Caki2 (cell line): ENCODE results near the gene ITSN2. TPM values are rescaled to one million over a fixed set of nuclear protein-coding genes. Genes with fewer than 3 reads are reported as not detected.
"Not testable (repeated sequence)": the region's sequence is repeated elsewhere in the genome, so short reads cannot be mapped to it uniquely, and the experiment has no call there.

Experiments used
- DNase-seq: peaks from one replicate; pipeline ENCODE4 v3.0.0-alpha.2; 2015; ENCODE audit warnings: low read depth
- in situ Hi-C: cut with HindIII; loops from 2 replicates; pipeline ENCODE4 v1.10.0; 2016; ENCODE audit warnings: low sequenced_read_pairs, low pct_unique_long_range_greater_than_20kb, mixed read lengths
- total RNA-seq: library from RNA; depleted of rRNA; stranded (reverse); fragments of >200 nt; shearing (Covaris generic); gene quantifications from 2 replicates; pipeline ENCODE4 v1.2.3, GENCODE V29; 2014; ENCODE audit warnings: low replicate concordance; rRNA removed

Gene ITSN2
- 14.7 and 20.6 TPM in 2 replicates for total RNA-seq

GRCh38 chr2:24360050-24360962 lies at the start of gene ITSN2:
Gene ITSN2 (minus strand): TSS chr2:24360536. CDS start chr2:24328082, 32,454 bp downstream.
- peak; percentile 89 for DNase-seq
- in situ Hi-C loops = no loop called here

GRCh38 chr2:24409171-24409570 lies 48.8 kb upstream of the ITSN2 start:
- DNase-seq = no peak
- in situ Hi-C loops = no loop called here

GRCh38 chr2:24408704-24409103 lies 48.4 kb upstream of the ITSN2 start:
- DNase-seq, in situ Hi-C loops: not testable (repeated sequence)

GRCh38 chr2:24404491-24404921 lies 44.2 kb upstream of the ITSN2 start:
- no peak for DNase-seq
- in situ Hi-C loops = no loop called here

- in situ Hi-C loops = no loop called here
- DNase-seq = no peak
Observed at GRCh38 chr2:24403832-24404212, 43.5 kb upstream of the ITSN2 start.

GRCh38 chr2:24403168-24403831 lies 43.0 kb upstream of the ITSN2 start:
- in situ Hi-C loops = no loop called here

GRCh38 chr2:24402242-24403097 lies 42.1 kb upstream of the ITSN2 start:
- no peak for DNase-seq
- in situ Hi-C loops = no loop called here

More at GRCh38 chr2:24403168-24403831, 43.0 kb upstream of the ITSN2 start:
- DNase-seq = no peak

- DNase-seq = no peak
- in situ Hi-C loops = no loop called here
Observed at GRCh38 chr2:24400207-24400907, 40.0 kb upstream of the ITSN2 start.

- in situ Hi-C loops = no loop called here
- no peak for DNase-seq
Observed at GRCh38 chr2:24399434-24400206, 39.3 kb upstream of the ITSN2 start.

GRCh38 chr2:24394998-24395397 lies 34.7 kb upstream of the ITSN2 start:
- in situ Hi-C loops = no loop called here
- no peak for DNase-seq

GRCh38 chr2:24392542-24393059 lies 32.3 kb upstream of the ITSN2 start:
- no peak for DNase-seq
- in situ Hi-C loops = no loop called here

- in situ Hi-C loops = no loop called here
Observed at GRCh38 chr2:24385366-24385765, 25.0 kb upstream of the ITSN2 start.

GRCh38 chr2:24382363-24383073 lies 22.2 kb upstream of the ITSN2 start:
- in situ Hi-C loops = no loop called here
- peak; percentile 68 for DNase-seq

More at GRCh38 chr2:24385366-24385765, 25.0 kb upstream of the ITSN2 start:
- DNase-seq = no peak

GRCh38 chr2:24380820-24381219 lies 20.5 kb upstream of the ITSN2 start:
- DNase-seq = no peak
- in situ Hi-C loops = no loop called here

GRCh38 chr2:24375349-24376087 lies 15.2 kb upstream of the ITSN2 start:
- no peak for DNase-seq
- in situ Hi-C loops = no loop called here

- no peak for DNase-seq
- in situ Hi-C loops = no loop called here
Observed at GRCh38 chr2:24374301-24374700, 14.0 kb upstream of the ITSN2 start.
